ENCODE data around the gene PELI2.

- no peak for TF ChIP-seq ZFP3 (CRISPR knock-in tag; IDR thresholded peaks at IDR 0.05)
- TF ChIP-seq ZFP30 (CRISPR knock-in tag; IDR thresholded peaks at IDR 0.05): no peak
Observed at GRCh38 chr14:56160088-56160487, 41.9 kb downstream of the PELI2 start.

All from SK-N-SH treated with all-trans-retinoic acid at 6 μM for 48 hours (cell line).